Prostate gland (tissue), 2 donors: ENCODE measurements around the gene FANCD2OS. TPM values are rescaled to one million over a fixed set of nuclear protein-coding genes. Genes with fewer than 3 reads are reported as not detected.

Experiments used
- DNase-seq: peaks from one replicate; pipeline ENCODE4 v3.0.0-alpha.2; 2019; ENCODE audit warnings: low spot score
- H3K27ac ChIP-seq, 2 donors: fragments of 200-600 bp; sonication (generic); 2 replicates each; pipeline ENCODE4 v1.5.1; 2017 to 2019
- H3K27me3 ChIP-seq: fragments of 200-600 bp; sonication (generic); replicated peaks from 2 replicates; pipeline ENCODE4 v1.5.1; 2019; ENCODE audit not compliant: insufficient read depth
- H3K36me3 ChIP-seq, 2 donors: fragments of 200-600 bp; sonication (generic); 1 replicate in 1 of 2; 2 replicates in 1 of 2; pipeline versions ENCODE4 v1.5.1 to v1.8.1; 2017 to 2019
- H3K4me1 ChIP-seq: fragments of 200-600 bp; sonication (generic); replicated peaks from 2 replicates; pipeline ENCODE4 v1.5.1; 2019
- H3K4me3 ChIP-seq, 2 donors: fragments of 200-600 bp; sonication (generic); 2 replicates each; pipeline ENCODE4 v1.5.1; 2017 to 2019
- H3K9me3 ChIP-seq: fragments of 200-600 bp; sonication (generic); 2 replicates; pipeline ENCODE4 v1.5.1; 2017
- POLR2A ChIP-seq: fragments of 450-650 bp; IDR thresholded peaks from one replicate; pipeline ENCODE4 v1.6.1; 2016; ENCODE audit warnings: antibody characterized with exemption, mild to moderate bottlenecking
- POLR2AphosphoS5 ChIP-seq: sonication (generic); formaldehyde crosslinking; IDR thresholded peaks from one replicate; pipeline ENCODE4 v1.6.1; 2017; ENCODE audit warnings: antibody characterized with exemption
- WGBS: methylation state at CpG from one replicate; pipeline ENCODE4 v1.1.5; 2018; 5-methylcytosine and 5-hydroxymethylcytosine counted together
- intact Hi-C: fragments of 100-400 bp; cut with DNase I; formaldehyde crosslinking; loops from one replicate; pipeline ENCODE4 v1.14.2; 2022
- total RNA-seq, 2 donors: library from RNA; depleted of rRNA; stranded (reverse); fragments of >200 nt; gene quantifications; one replicate each; pipeline ENCODE4 v1.1.0, GENCODE V29; 2016
- TF ChIP-seq, protein P1 (sequence below), 4 experiments: fragments of 200-600 bp in 2 of 4; fragments of 450-650 bp in 2 of 4; sonication (generic) in 2 of 4; IDR thresholded peaks; 1 replicate in 3 of 4; 2 replicates in 1 of 4; pipeline ENCODE4 v1.5.1; 2016 to 2019; ENCODE audit warnings: antibody characterized with exemption in 4 of 4, mild to moderate bottlenecking in 2 of 4, moderate library complexity in 2 of 4

Gene FANCD2OS, protein sequence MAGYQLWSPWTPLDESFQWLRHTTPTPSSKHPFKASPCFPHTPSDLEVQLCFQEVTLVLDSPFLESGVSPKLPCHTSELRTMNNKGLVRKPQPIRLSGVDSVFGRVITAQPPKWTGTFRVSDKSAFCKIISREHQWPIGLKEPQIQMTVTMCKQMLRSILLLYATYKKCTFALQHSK
- total RNA-seq = 1 to 10 TPM; 1.1 to 2.3 TPM

DNA sequence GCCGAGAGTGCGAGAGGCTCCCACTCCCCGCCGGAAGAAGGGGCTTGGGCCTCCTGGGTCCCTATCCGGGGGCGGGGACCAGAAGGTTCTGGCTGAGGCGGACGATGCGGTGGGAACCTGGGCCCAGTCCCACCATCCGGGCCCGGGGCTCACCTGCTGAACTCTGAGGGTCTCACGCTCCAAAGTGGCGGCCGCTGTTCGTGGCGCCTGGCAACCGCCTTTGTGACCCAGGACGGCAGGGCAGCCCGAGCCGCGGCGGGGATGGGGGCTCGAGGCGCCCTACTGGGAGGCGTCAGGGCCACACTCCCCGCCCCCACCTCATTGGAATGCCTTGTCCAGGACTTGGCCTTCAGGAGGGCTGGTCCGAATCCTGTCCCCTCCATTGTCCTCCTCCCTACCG is at the start of gene FANCD2OS:
FANCD2OS (minus strand) TSS at position 165 of the 400 bp plus-strand sequence. CDS start 3,481 bp downstream, outside the sequence.
- no peak within 1 kb of the TSS for H3K27ac ChIP-seq
- intact Hi-C loops = no loop called here
- no peak for TF ChIP-seq POLR2A
- TF ChIP-seq POLR2AphosphoS5 = no peak
- TF ChIP-seq, protein P1, sequence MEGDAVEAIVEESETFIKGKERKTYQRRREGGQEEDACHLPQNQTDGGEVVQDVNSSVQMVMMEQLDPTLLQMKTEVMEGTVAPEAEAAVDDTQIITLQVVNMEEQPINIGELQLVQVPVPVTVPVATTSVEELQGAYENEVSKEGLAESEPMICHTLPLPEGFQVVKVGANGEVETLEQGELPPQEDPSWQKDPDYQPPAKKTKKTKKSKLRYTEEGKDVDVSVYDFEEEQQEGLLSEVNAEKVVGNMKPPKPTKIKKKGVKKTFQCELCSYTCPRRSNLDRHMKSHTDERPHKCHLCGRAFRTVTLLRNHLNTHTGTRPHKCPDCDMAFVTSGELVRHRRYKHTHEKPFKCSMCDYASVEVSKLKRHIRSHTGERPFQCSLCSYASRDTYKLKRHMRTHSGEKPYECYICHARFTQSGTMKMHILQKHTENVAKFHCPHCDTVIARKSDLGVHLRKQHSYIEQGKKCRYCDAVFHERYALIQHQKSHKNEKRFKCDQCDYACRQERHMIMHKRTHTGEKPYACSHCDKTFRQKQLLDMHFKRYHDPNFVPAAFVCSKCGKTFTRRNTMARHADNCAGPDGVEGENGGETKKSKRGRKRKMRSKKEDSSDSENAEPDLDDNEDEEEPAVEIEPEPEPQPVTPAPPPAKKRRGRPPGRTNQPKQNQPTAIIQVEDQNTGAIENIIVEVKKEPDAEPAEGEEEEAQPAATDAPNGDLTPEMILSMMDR (IDR thresholded peaks at IDR 0.05) = no peak
- WGBS = 70% methylated on average over 21 of the region's 28 CpGs
- no peaks in the 10 kb centered on the region for H3K9me3 ChIP-seq
- H3K27me3 ChIP-seq = no peaks in the 10 kb centered on the region
- no peaks in the 10 kb centered on the region for H3K36me3 ChIP-seq
- no peak for DNase-seq
- H3K4me3 ChIP-seq = no peak within 1 kb of the TSS
- H3K4me1 ChIP-seq = no peaks in the 10 kb centered on the region

DNA sequence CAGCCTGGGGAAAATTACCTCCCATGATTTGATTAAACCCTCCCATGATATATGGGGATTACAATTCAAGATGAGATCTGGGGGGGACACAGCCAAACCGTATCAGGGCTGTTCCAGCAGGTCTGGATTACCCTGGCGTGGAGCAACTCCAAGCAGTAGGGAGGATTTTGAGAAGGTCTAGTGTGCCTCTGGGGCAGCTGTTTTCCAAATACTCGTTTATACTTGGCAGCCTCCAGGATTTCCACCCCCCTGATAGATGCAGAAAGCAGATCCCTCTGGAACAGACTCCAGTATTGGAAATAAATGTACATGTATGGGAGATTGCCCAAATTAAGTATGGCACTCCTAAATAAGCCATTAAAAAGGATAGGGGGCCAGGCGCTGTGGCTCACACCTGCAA is 49.0 kb upstream of the FANCD2OS start:
- no peaks in the 10 kb centered on the region for H3K9me3 ChIP-seq
- WGBS = 63% methylated on average over 4 of the region's 4 CpGs
- H3K27me3 ChIP-seq = no peaks in the 10 kb centered on the region
- no peaks in the 10 kb centered on the region for H3K4me1 ChIP-seq
- no peak overlapping the region for H3K4me3 ChIP-seq
- TF ChIP-seq, protein P1 (IDR thresholded peaks at IDR 0.05) = no peak
- TF ChIP-seq POLR2AphosphoS5 (no peak), POLR2A (no peak)
- intact Hi-C loops = no loop called here
- DNase-seq = no peak
- no peak overlapping the region for H3K27ac ChIP-seq
- no peaks in the 10 kb centered on the region for H3K36me3 ChIP-seq

DNA sequence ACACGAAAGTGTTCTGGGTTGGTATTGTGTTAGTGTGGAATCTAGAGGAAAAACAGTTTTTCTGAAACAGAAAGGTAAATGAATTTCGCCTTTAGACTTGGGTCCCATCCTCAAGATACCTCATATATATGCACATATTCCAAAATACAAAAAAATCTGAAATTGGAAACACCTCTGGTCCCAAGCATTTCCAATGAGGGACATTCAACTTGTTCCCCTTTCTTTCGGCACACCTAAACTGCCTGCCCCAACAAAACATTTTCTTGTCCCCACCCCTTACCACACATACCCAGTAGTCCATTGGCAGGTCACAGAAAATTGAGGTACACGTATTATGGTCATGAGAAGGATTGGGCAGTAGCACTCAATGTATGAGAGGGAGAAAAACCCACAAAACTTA is 47.6 kb upstream of the FANCD2OS start:
- 100% methylated on average over 4 of the region's 4 CpGs for WGBS
- H3K36me3 ChIP-seq = peaks cover 0 to 2% of the 10 kb centered on the region in 2 donors
- H3K27me3 ChIP-seq = no peaks in the 10 kb centered on the region
- no peak for DNase-seq
- H3K9me3 ChIP-seq = no peaks in the 10 kb centered on the region
- intact Hi-C loops = no loop called here
- H3K4me1 ChIP-seq = no peaks in the 10 kb centered on the region
- H3K27ac ChIP-seq = no peak overlapping the region
- TF ChIP-seq, protein P1 (IDR thresholded peaks at IDR 0.05) = no peak
- TF ChIP-seq POLR2AphosphoS5 = no peak
- no peak for TF ChIP-seq POLR2A
- no peak overlapping the region for H3K4me3 ChIP-seq

GRCh38 chr3:10155123-10155472 is 47.0 kb upstream of the FANCD2OS start:
- Histone ChIP-seq H3K27ac (no peak overlapping the region), H3K9me3 (no peaks in the 10 kb centered on the region), H3K4me3 (no peak overlapping the region), H3K27me3 (no peaks in the 10 kb centered on the region), H3K36me3 (peaks cover 0 to 2% of the 10 kb centered on the region in 2 donors), H3K4me1 (no peaks in the 10 kb centered on the region)
- TF ChIP-seq POLR2AphosphoS5 (no peak), POLR2A (no peak)
- TF ChIP-seq, protein P1 (IDR thresholded peaks at IDR 0.05) = no peak
- 86% methylated on average over 4 of the region's 4 CpGs for WGBS
- intact Hi-C loops = no loop called here
- DNase-seq = no peak

- Histone ChIP-seq H3K4me3 (no peak overlapping the region), H3K9me3 (no peaks in the 10 kb centered on the region), H3K27ac (no peak overlapping the region), H3K27me3 (no peaks in the 10 kb centered on the region), H3K4me1 (no peaks in the 10 kb centered on the region), H3K36me3 (peaks cover 2 to 5% of the 10 kb centered on the region in 2 donors)
- intact Hi-C loops = no loop called here
- no peak for TF ChIP-seq POLR2AphosphoS5
- 86% methylated on average over 14 of the region's 14 CpGs for WGBS
- DNase-seq = no peak
These were observed 46.5 kb upstream of the FANCD2OS start for GRCh38 chr3:10154335-10155122.
